GM12878 (cell line): ENCODE data around the gene LAMA2. TPM values are rescaled to one million over a fixed set of nuclear protein-coding genes. Genes with fewer than 3 reads are reported as not detected.

Experiments used
- ATAC-seq: fragments of 200-7000 bp; cut with Tn5 transposase; 3 replicates; pipeline ENCODE4 v1.9.1; 2020; ENCODE audit warnings: mild to moderate bottlenecking, moderate library complexity
- BruUV-seq: library from RNA; stranded (reverse); fragments of 400-500 nt; replicated peaks from 2 replicates; lab custom pipeline; 2021; lab: Mats Ljungman, UMichigan
- CTCF ChIA-PET: fragments of 300-600 bp; sonication (Branson Sonifier 250); formaldehyde crosslinking; extraction: SDS; loops from one replicate; lab custom pipeline; 2021; ENCODE audit warnings: inconsistent platforms; lab: Yijun Ruan, JAX
- POLR2A ChIA-PET: fragments of 350-600 bp; formaldehyde crosslinking; extraction: SDS; loops from one replicate; lab custom pipeline; 2021; ENCODE audit warnings: inconsistent platforms; lab: Charles Lee
- RAD21 ChIA-PET: fragments of 300-600 bp; sonication (Branson Sonifier 250); formaldehyde crosslinking; loops from one replicate; lab custom pipeline; 2023; ENCODE audit warnings: antibody characterized with exemption; ENCODE audit not compliant: unreplicated experiment; lab: Charles Lee
- SMC1A ChIA-PET: fragments of 300-600 bp; sonication (Branson Sonifier 250); formaldehyde crosslinking; loops from one replicate; lab custom pipeline; 2023; ENCODE audit not compliant: unreplicated experiment, uncharacterized antibody; lab: Charles Lee
- DNase-seq: peaks from one replicate; pipeline ENCODE4 v3.0.0-alpha.2; 2011; ENCODE audit warnings: low read depth, low spot score
- FAIRE-seq: peaks from 3 replicates; lab custom pipeline; 2011; peaks lifted over from hg19 to GRCh38; lab: Jason Lieb, UNC
- H2AFZ ChIP-seq: 2 replicates; pipeline ENCODE4 v1.6.0; 2011; ENCODE audit warnings: low read depth, low read length, control low read depth; ENCODE audit not compliant: control insufficient read depth
- H3K27ac ChIP-seq: 2 replicates; pipeline ENCODE4 v1.5.1; 2011; ENCODE audit warnings: control low read depth; ENCODE audit not compliant: control insufficient read depth, insufficient read depth
- H3K27me3 ChIP-seq, 2 experiments: replicated peaks in 1 of 2; 2 replicates each; pipeline versions ENCODE4 v1.6.0 to v1.6.1; 2011; ENCODE audit warnings: low read length in 1 of 2; ENCODE audit not compliant: control insufficient read depth in 2 of 2, insufficient read depth in 2 of 2
- H3K36me3 ChIP-seq, 2 experiments: 2 replicates each; pipeline ENCODE4 v1.5.1; 2011; ENCODE audit warnings: low read length in 1 of 2; ENCODE audit not compliant: control insufficient read depth in 2 of 2, insufficient read depth in 2 of 2
- H3K4me1 ChIP-seq: 2 replicates; pipeline ENCODE4 v1.6.1; 2011; ENCODE audit warnings: mild to moderate bottlenecking, low read length, moderate library complexity, mixed read lengths; ENCODE audit not compliant: control insufficient read depth, insufficient read depth
- H3K4me2 ChIP-seq: 2 replicates; pipeline ENCODE4 v1.6.0; 2011; ENCODE audit warnings: control low read depth; ENCODE audit not compliant: control insufficient read depth, insufficient read depth
- H3K4me3 ChIP-seq: fragments of 200-600 bp; sonication (generic); 2 replicates; pipeline ENCODE4 v1.5.1; 2016
- H3K79me2 ChIP-seq: 2 replicates; pipeline ENCODE4 v1.6.0; 2011; ENCODE audit warnings: low read length; ENCODE audit not compliant: control insufficient read depth, insufficient read depth
- H3K9ac ChIP-seq: 2 replicates; pipeline ENCODE4 v1.8.0; 2011; ENCODE audit warnings: low read length, control low read depth, mixed read lengths; ENCODE audit not compliant: control insufficient read depth, insufficient read depth
- H3K9me3 ChIP-seq: replicated peaks from 3 replicates; pipeline ENCODE4 v1.5.1; 2011; ENCODE audit warnings: mild to moderate bottlenecking, low read length; ENCODE audit not compliant: control insufficient read depth, insufficient read depth
- H4K20me1 ChIP-seq: 2 replicates; pipeline ENCODE4 v1.6.0; 2011; ENCODE audit not compliant: control insufficient read depth, insufficient read depth
- ATF7 ChIP-seq: fragments of 450-650 bp; IDR thresholded peaks from 2 replicates; pipeline ENCODE4 v1.6.1; 2016; ENCODE audit warnings: low read depth, mild to moderate bottlenecking
- BCL11A ChIP-seq: IDR thresholded peaks from 2 replicates; pipeline ENCODE4 v1.6.1; 2011; ENCODE audit warnings: low read depth, low read length
- IKZF1 ChIP-seq: fragments of 450-650 bp; conservative IDR thresholded peaks from 2 replicates; pipeline ENCODE4 v1.6.1; 2017; ENCODE audit warnings: antibody characterized with exemption, mild to moderate bottlenecking
- IKZF2 ChIP-seq, 2 experiments: fragments of 450-650 bp; IDR thresholded peaks; 2 replicates each; pipeline ENCODE4 v1.6.1; 2017; ENCODE audit warnings: mild to moderate bottlenecking in 2 of 2, moderate library complexity in 2 of 2
- KAT2A ChIP-seq: conservative IDR thresholded peaks from 2 replicates; pipeline ENCODE4 v1.6.1; 2011; ENCODE audit warnings: low read depth, low read length; ENCODE audit not compliant: control insufficient read depth
- RAD21 ChIP-seq: IDR thresholded peaks from 2 replicates; pipeline ENCODE4 v1.6.1; 2011; ENCODE audit warnings: mild to moderate bottlenecking, low read depth, low read length, moderate library complexity; ENCODE audit not compliant: insufficient read depth
- RBBP5 ChIP-seq: fragments of 200-600 bp; sonication (generic); conservative IDR thresholded peaks from 2 replicates; pipeline ENCODE4 v1.6.1; 2016
- SMC3 ChIP-seq: IDR thresholded peaks from 2 replicates; pipeline ENCODE4 v1.6.1; 2011; ENCODE audit warnings: low read length, improper control_type of control experiment, borderline replicate concordance
- WRNIP1 ChIP-seq: IDR thresholded peaks from 2 replicates; pipeline ENCODE4 v1.6.1; 2011; ENCODE audit warnings: low read depth, low read length, improper control_type of control experiment, borderline replicate concordance
- ZNF384 ChIP-seq: IDR thresholded peaks from 2 replicates; pipeline ENCODE4 v1.6.1; 2012; ENCODE audit warnings: low read depth, mild to moderate bottlenecking, low read length, improper control_type of control experiment, borderline replicate concordance
- WGBS: methylation state at CpG from one replicate; pipeline ENCODE4 v1.1.6; 2016; ENCODE audit warnings: low lambda C conversion rate; ENCODE audit not compliant: insufficient replicate concordance, insufficient coverage; ENCODE audit errors: missing lambda C conversion rate; 5-methylcytosine and 5-hydroxymethylcytosine counted together
- in situ Hi-C: fragments of 300-500 bp; cut with MboI; formaldehyde crosslinking; loops from 9 replicates; pipeline ENCODE4 v1.14.3; 2018; ENCODE audit warnings: mixed read lengths
- intact Hi-C: fragments of 100-400 bp; cut with micrococcal nuclease; formaldehyde crosslinking; loops from one replicate; pipeline ENCODE4 v1.14.2; 2022; ENCODE audit not compliant: unreplicated experiment
- polyA plus RNA-seq, 11 experiments: library from polyadenylated mRNA; depleted of rRNA in 4 of 11; unstranded in 6 of 11; stranded (reverse) in 5 of 11; fragments of >200 nt; fragmentation: Nextera tagmentation in 4 of 11; fragmentation: Illumina TruSeq in 1 of 11; extraction: Ambion mirVana in 4 of 11; extraction: Trizol in 1 of 11; gene quantifications; 1 replicate in 1 of 11; 2 replicates in 10 of 11; pipeline versions ENCODE4 v1.2.1 to v1.2.3, GENCODE V29; 2011 to 2016; ENCODE audit warnings: inconsistent platforms in 2 of 11, missing spikeins in 2 of 11, low read depth in 1 of 11
- total RNA-seq, 4 experiments: library from RNA; depleted of rRNA in 3 of 4; stranded (reverse); fragments of >200 nt in 3 of 4; fragmentation: Illumina TruSeq in 1 of 4; extraction: Trizol in 1 of 4; gene quantifications; 2 replicates each; pipeline versions ENCODE4 v1.2.1 to v1.2.3, GENCODE V29; 2013 to 2021
- TF ChIP-seq, protein P1 (sequence below), 3 experiments: IDR thresholded peaks in 2 of 3; conservative IDR thresholded peaks in 1 of 3; 2 replicates each; pipeline ENCODE4 v1.5.1; 2011; ENCODE audit warnings: low read depth in 3 of 3, low read length in 3 of 3, mild to moderate bottlenecking in 3 of 3, control low read depth in 2 of 3, moderate library complexity in 2 of 3, inconsistent platforms in 1 of 3, mixed read lengths in 1 of 3; ENCODE audit not compliant: control insufficient read depth in 2 of 3, insufficient read depth in 1 of 3; ENCODE audit errors: extremely low read depth in 1 of 3
- TF ChIP-seq, protein P2 (sequence below): fragments of 450-650 bp; conservative IDR thresholded peaks from 2 replicates; pipeline ENCODE4 v1.6.1; 2017; ENCODE audit warnings: mild to moderate bottlenecking, moderate library complexity

Gene LAMA2
- total and polyA plus RNA-seq, 10 of the 15 experiments (the other 5 are each of a cell fraction or from before 2014, with no cell fraction given) = 0.04 to 2.0 (median 0.37) TPM; not detected in 1

DNA sequence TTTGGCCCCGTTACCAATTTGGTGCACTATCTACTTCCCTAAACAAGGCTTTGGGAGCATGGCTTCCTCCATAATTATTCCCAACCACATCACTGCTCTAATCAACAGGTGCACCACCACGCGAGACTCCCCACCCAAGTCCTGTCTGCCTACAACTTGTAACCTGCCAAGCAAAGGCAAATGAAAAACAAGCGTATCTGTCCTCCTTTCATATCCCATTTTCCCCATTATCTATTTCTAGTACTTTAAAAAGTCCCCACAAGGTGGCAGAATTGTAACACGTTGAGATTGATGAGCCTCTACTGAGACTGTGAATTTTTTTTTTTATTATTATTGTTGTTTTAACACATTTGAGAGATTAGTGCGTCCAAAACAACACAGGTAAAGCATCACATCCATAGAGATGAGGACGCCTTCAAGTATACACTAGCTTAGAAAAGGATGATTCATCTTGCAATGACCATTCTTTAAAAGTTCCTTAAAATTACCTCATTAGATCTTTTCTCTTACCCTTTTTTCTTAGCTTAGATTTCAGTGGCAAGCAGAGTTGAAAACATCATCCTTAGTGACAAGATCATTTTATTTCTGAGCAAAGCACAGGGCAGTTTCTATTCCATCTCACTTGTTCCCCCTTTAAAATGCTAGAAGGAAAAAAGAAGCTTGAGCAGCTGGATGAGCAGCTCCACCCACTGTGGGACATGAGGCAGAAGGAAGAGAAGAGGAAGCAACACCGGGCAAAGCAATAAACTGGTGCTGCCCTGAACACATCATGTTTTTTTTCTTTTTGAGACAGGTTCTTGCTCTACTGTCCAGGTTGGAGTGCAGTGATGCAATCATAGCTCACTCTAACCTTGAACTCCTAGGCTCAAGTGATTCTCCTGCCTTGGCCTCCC is 616.3 kb downstream of the LAMA2 start:
- Histone ChIP-seq H2AFZ (peak overlapping the region; percentile 71), H3K9ac (no peak overlapping the region), H3K4me3 (no peak overlapping the region), H3K4me1 (peaks cover 6% of the 10 kb centered on the region), H4K20me1 (no peaks in the 10 kb centered on the region), H3K9me3 (no peaks in the 10 kb centered on the region), H3K27me3 (no peaks in the 10 kb centered on the region), H3K36me3 (no peaks in the 10 kb centered on the region), H3K79me2 (no peaks in the 10 kb centered on the region), H3K27ac (no peak overlapping the region), H3K4me2 (peak overlapping the region; percentile 44)
- in situ Hi-C loops = loop anchor here (10.0 kb wide), 1 partner anchor 436 kb away; no protein-coding TSS in a partner anchor
- SMC1A ChIA-PET = interaction anchor here (0.7 to 7.6 kb wide), 34 partner anchors 9 to 522 kb away, joined by 3 to 95 read pairs (median 5); no protein-coding TSS in a partner anchor
- peak; percentile 15; the same call in 1 of the 2 replicates for TF ChIP-seq ATF7
- peak; percentile 66; the same call in 1 of the 2 replicates for TF ChIP-seq ZNF384
- TF ChIP-seq, protein P1, sequence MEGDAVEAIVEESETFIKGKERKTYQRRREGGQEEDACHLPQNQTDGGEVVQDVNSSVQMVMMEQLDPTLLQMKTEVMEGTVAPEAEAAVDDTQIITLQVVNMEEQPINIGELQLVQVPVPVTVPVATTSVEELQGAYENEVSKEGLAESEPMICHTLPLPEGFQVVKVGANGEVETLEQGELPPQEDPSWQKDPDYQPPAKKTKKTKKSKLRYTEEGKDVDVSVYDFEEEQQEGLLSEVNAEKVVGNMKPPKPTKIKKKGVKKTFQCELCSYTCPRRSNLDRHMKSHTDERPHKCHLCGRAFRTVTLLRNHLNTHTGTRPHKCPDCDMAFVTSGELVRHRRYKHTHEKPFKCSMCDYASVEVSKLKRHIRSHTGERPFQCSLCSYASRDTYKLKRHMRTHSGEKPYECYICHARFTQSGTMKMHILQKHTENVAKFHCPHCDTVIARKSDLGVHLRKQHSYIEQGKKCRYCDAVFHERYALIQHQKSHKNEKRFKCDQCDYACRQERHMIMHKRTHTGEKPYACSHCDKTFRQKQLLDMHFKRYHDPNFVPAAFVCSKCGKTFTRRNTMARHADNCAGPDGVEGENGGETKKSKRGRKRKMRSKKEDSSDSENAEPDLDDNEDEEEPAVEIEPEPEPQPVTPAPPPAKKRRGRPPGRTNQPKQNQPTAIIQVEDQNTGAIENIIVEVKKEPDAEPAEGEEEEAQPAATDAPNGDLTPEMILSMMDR (IDR thresholded peaks at IDR 0.05 in 2 of 3, conservative IDR thresholded peaks at IDR 0.05 in 1 of 3; ENCODE audit: control insufficient read depth in 2 of 3, extremely low read depth in 1 of 3, insufficient read depth in 1 of 3, low read depth in 3 of 3, low read length in 3 of 3) = peak; percentile 37 to 63 (median 44); a peak in 5 of 6 replicates
- TF ChIP-seq IKZF1 = 0 out of 2 replicates have a peak, but pooled peaks have one; percentile 24
- no peak for TF ChIP-seq RBBP5
- no peak for TF ChIP-seq BCL11A
- 0 out of 4 replicates have a peak, but pooled peaks of 1 of the 2 experiments have one; percentile 21 for TF ChIP-seq IKZF2 (IDR thresholded peaks at IDR 0.05)
- TF ChIP-seq RAD21 = peak; percentile 88
- TF ChIP-seq SMC3 = peak; percentile 72
- no peak for TF ChIP-seq WRNIP1
- TF ChIP-seq, protein P2, sequence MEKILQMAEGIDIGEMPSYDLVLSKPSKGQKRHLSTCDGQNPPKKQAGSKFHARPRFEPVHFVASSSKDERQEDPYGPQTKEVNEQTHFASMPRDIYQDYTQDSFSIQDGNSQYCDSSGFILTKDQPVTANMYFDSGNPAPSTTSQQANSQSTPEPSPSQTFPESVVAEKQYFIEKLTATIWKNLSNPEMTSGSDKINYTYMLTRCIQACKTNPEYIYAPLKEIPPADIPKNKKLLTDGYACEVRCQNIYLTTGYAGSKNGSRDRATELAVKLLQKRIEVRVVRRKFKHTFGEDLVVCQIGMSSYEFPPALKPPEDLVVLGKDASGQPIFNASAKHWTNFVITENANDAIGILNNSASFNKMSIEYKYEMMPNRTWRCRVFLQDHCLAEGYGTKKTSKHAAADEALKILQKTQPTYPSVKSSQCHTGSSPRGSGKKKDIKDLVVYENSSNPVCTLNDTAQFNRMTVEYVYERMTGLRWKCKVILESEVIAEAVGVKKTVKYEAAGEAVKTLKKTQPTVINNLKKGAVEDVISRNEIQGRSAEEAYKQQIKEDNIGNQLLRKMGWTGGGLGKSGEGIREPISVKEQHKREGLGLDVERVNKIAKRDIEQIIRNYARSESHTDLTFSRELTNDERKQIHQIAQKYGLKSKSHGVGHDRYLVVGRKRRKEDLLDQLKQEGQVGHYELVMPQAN = no peak
- TF ChIP-seq KAT2A = no peak
- RAD21 ChIA-PET = interaction anchor here (0.7 to 3.3 kb wide), 29 partner anchors 9 to 1199 kb away, joined by 3 to 60 read pairs (median 4); no protein-coding TSS in a partner anchor
- no TSS peak for BruUV-seq
- CTCF ChIA-PET = interaction anchor here (0.6 to 7.7 kb wide), 71 partner anchors 9 to 619 kb away, joined by 3 to 141 read pairs (median 4); no protein-coding TSS in a partner anchor
- peak; percentile 89 for ATAC-seq
- intact Hi-C loops = loop anchor here (1.0 to 10.0 kb wide), 8 partner anchors 68 to 522 kb away; no protein-coding TSS in a partner anchor
- FAIRE-seq = peak; percentile 64
- WGBS = 8% methylated on average over 8 of the region's 8 CpGs
- DNase-seq = no peak
- POLR2A ChIA-PET = interaction anchor here (0.6 to 0.7 kb wide), 2 partner anchors 21 to 386 kb away, joined by 3 to 4 read pairs; no protein-coding TSS in a partner anchor
